ENCODE results near the gene RASGEF1B.

DNA sequence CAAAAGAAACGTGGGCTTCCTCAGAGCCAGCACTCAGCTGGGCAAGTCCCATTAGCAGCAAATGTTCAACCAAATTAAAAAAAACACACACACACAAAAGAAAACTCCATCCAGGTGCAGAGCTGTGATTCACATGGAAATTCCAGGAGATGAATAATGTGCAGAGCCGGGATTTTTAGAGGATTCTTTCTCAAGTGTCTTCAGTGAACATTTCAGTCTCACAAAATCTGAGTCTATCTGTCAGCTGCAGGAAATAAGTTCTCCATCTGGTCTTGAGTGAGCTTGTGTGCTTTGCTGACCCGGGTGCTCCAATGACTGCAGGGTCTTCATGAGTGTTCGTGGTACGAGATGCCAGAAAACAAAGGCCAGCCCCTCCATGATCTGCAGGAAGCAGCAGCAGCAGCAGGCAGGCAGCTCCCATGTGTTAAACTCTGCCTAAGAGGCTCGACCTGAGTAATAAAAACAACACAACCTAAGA is 44.3 kb downstream of the RASGEF1B start:
- TF ChIP-seq POLR2A (IDR thresholded peaks at IDR 0.05) = no peak
- TF ChIP-seq, protein P1, sequence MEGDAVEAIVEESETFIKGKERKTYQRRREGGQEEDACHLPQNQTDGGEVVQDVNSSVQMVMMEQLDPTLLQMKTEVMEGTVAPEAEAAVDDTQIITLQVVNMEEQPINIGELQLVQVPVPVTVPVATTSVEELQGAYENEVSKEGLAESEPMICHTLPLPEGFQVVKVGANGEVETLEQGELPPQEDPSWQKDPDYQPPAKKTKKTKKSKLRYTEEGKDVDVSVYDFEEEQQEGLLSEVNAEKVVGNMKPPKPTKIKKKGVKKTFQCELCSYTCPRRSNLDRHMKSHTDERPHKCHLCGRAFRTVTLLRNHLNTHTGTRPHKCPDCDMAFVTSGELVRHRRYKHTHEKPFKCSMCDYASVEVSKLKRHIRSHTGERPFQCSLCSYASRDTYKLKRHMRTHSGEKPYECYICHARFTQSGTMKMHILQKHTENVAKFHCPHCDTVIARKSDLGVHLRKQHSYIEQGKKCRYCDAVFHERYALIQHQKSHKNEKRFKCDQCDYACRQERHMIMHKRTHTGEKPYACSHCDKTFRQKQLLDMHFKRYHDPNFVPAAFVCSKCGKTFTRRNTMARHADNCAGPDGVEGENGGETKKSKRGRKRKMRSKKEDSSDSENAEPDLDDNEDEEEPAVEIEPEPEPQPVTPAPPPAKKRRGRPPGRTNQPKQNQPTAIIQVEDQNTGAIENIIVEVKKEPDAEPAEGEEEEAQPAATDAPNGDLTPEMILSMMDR (IDR thresholded peaks at IDR 0.05) = no peak

Data from right lobe of liver (tissue), 4 donors.